GM18870 (cell line): ENCODE measurements around the gene PTTG1.
"Not testable (repeated sequence)": the region's sequence is repeated elsewhere in the genome, so short reads cannot be mapped to it uniquely, and the experiment has no call there.

ENCODE experiments used
- ATAC-seq: cut with Tn5 transposase; IDR thresholded peaks from one replicate; pipeline ENCODE4 v1.9.1; 2021; ENCODE audit warnings: moderate library complexity; ENCODE audit not compliant: unreplicated experiment

PTTG1 gene

DNA sequence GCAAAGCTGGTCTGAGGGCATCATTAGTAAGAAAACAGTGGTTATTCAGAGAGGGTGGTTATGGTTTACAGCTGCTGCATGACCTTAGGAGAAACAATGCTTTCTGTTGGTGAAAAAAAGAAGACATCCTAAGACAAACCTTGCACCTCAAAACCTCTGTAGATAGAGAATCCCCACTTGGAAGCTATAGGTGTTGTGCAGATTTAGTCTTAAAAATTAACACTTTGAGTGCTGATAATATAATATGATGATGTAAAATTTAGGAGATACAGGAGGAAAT is 1.4 kb upstream of the PTTG1 start:
- no peak for ATAC-seq

DNA sequence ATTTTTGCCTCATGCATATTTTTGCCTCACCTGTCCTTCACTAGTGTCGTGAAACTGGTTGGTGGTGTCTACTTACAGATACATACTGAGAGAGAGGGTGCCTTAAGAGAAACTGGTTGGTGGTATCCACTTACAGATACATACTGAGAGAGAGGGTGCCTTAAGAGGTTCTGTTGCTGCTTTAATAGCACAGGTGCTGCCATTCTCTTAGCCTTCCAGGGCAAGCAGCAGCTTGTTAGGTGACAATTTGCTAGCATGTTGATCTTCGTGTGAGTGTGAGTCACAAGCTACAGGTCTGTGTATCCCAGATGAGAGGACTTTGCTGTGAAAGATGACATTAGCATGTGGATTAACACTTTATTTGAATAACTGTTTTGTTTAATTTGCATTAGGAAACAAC is 1.4 kb downstream of the PTTG1 start:
- no peak for ATAC-seq

DNA sequence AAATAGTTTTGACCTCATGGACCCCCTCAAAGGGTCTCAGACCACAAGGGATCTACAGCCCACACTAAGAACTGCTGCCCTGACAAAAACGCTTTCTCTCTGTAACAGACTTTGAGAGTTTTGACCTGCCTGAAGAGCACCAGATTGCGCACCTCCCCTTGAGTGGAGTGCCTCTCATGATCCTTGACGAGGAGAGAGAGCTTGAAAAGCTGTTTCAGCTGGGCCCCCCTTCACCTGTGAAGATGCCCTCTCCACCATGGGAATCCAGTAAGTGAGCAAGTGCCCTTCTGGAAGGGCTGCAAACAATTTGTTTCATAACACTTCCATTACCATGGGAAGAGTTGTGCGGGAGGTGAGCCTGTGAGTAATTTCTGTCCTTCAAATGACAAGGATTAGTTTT is 6.0 kb downstream of the PTTG1 start:
- no peak for ATAC-seq

DNA sequence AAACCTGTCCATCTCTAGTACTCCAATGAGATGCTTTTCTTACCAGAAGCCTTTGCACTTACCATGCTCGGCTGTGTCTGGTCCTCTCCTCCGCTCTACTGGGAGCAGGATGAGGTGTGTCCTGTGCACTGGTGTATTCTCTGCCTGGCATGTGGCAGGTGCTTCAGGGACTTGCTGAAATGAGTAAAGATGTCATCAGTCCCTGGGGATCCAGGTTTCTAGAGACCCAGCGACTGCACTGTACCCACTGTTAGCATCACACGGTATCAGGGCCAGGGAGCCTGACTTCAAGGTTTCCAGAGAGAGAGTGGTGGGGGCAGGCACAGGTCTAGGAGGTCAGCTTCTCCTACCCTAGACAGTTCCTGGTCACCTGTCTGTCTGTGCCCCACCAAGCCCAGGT is 10.5 kb downstream of the PTTG1 start:
- ATAC-seq: no peak

DNA sequence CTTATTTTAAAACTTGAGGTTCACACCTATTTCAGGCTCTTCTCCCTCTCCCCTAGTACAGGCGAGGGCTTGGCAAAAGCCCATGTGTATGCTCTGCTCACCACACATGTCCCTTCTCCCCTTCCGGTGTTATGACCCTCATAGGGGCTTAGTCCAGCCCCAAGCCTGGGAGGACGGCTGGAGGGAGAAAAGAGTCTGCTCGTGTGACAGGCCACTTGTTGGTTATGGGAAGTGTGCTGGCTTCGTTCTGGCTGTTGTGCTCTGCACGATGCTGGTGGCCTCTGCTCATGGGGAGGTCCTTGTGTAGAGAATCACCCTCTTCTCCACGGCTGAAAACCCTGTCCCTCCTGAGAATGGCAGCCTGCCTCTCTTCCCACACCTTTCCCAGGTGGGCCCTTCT is 11.1 kb downstream of the PTTG1 start:
- no peak for ATAC-seq

DNA sequence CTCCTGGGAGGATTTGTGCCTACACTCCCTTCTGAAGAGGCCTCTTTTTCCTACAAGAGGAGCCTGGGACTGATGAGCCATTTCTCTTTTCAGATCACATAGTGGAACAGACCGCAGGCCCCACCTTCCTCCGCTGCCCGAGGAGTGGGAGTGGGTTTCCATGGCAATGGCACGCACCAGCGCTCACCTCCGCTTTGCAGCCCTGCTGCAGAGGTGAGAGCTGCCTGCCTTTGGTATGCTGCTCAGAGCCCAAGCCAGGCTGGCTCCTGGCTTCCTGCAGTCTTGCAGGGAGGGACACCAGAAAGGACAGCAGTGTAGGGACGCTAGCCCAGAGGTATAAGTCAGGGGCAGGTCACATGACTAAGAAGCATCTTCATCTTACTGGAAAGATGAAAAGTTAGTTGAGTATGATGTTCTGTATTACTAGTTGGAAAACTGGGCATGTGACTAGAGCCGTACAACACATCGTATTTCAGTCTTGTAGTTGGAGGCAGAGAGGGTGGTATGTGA is 12.4 kb downstream of the PTTG1 start:
- ATAC-seq: peak; percentile 72

DNA sequence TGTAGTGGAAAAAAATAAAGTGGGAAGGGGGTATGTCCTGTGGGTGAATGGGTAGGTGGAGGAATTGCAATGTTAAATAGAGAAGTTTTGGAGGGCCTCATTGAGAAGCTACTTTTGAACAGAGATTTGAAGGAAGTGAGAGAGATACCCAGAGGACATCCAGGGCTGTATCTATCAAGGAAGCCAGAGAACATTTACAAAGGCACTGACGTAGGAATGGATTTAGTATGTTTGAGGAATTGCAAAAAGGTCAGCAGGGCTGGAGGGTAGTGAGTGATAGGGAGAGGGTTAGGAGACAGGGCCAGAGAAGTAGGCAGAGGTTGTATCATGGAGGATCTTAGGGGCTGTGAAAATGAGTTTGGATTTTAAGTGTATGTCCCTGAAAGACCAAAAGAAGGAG is 13.9 kb downstream of the PTTG1 start:
- ATAC-seq: no peak

DNA sequence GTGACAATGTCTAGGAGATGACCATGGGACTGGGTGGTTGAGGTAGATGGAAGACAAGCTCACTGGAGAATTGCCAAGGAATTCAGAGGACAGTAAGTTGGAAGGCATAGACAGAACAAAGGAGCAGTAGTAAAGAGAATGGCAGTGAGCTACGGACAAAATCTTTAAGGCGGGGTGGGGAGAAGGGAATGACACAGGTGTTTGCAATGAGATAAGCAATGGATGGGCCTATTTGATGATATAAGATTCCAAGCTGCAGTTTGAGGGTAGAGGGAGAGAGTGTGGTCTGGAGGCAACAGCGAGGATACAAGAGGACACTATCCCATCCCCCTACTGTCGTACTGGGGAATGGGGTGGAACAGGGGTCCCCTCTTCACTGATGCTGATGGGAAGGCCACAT is 14.4 kb downstream of the PTTG1 start:
- no peak for ATAC-seq

DNA sequence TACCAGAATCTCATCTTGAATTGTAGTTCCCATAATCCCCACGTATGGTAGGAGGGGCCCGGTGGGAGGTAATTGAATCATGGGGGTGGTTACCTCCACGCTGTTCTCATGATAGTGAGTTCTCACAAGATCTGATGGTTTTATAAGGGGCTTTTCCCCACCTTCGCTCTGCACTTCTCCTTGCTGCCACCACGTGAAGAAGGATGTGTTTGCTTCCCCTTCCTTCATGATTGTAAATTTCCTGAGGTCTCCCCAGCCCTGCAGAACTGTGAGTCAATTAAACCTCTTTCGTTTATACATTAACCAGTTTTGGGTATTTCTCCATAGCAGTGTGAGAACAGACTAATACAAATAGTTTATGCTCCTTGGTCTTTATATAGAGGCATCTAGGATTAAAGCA is 15.0 kb downstream of the PTTG1 start:
- not testable (repeated sequence) for ATAC-seq

DNA sequence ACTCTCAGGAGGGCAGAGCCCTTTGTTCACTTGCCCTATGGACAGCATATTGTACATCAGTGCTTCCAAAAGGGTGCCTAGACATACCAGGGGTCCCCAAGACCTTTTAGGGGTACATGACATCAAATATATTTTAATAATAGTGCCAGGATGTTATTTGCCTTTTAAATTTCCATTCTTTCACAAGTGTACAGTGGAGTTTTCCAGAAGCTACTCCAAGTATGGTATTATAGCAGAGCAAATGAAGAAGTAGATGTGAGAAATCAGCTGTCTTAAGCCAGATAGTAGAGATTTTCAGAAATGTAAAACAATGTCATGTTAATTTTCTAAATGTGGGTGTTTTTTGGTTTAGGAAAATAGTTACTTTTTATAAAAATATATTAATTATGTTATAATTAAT is 15.6 kb downstream of the PTTG1 start:
- ATAC-seq: no peak

DNA sequence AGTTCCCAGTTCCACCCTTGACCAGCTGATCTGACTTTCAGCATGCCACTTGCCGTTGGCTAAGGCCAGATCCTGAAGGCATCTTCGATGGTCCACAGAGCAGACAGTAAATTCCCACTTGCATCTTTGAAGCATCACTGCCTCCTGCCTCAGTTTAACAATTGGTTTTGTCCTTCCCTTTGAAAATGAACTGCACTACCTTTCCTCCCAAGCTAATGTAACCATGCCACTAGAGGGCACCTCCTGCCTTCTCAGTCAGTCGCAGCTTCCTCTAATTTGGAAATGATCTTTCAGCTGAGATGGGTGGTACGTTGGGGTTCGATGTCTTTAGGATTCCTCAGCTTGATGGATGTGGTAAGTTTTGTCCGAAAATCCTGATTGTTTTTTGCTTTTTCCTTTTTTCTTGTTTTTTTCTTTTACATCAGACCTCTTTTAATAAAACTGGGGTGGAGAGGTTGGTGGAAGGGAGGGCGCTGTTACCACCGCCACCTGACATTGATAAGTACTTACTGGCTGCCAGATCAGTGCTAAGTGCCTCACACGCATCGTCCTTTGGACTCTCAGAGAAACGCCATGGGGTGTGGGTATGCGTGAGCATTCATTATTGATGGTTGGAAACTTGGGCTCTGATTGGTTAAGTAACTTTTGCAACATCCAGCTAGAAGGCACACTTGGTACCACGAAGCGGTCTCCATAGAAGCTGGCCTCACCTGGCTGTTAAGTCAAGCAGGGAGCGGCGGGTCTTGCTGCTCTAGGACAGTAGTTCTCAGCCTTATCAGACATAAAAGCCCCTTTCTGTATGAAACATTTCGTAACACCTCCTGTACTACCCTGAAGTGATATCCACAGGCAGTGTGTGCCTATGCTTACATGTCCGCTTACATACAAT is 16.9 kb downstream of the PTTG1 start:
- peak; percentile 30 for ATAC-seq

DNA sequence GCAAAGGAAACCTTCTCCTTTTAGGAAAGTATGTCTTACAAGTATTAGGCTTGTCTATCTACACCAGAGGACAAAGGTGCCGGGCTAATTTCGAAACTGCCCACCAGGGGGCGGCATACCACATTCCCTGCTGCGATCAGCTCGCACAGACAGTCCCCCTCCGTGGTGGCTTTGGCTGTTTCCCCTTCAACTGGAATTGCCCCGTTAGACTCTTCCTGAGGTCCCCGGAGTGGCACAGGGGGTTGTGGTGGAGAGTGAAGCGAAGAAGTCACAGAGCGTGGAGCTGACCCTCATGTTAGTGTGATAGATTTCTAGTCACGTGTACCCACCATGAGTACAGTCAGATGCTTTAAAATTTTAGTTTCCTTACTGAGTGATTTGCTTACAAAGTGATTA is 17.5 kb downstream of the PTTG1 start:
- ATAC-seq: peak; percentile 51

DNA sequence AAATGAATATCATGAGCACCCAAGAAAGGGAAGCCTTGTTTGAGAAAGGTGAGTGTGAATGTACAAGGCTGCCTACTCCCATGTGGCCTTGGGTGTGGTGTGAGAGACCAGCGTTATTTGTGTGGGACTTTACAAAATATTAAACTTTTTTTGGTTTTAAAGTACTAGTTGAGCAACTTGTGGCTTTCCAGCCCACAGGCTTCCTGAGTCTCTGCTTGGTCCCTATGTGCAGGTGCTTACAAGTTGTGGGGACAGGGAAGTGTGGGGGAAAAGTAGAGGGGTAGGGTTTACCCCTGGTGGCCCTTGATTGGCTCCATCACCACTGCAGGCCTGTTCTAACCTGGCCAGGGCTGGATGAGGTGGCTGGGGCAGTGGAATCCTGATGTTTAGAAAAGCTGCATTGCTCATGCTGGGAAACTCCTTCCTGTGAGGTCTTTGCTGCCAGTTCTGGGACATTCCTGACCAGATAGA is 19.7 kb downstream of the PTTG1 start:
- peak; percentile 11 for ATAC-seq

DNA sequence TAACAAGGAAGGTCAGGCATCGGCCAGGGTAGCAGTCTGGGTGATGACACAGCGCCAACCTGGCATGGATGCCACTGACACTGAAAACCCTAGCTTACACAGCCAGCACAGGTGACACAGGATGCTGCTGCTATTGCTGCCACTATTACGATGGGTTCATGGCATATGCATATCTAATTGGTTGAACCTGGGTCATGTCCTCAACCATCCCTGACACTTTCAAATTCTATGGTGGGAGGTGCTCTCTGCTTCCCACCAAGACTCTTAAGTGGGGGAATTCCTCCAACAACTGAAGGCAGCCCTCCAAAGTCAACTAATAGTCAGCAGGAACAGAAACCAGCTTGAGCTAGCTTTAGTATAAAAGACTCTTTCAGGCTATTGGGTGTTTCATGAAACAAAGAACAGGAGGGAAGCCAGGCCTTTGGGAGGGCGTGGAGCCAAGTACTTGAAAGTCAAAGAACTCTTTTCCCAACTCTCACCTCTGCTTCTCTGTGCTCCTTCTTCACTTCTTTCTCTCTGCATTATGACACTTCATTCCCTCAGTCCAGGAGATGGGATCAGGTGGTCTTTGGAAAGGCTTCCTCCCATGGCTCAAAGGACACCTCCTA is 21.3 kb downstream of the PTTG1 start:
- ATAC-seq: peak; percentile 21

DNA sequence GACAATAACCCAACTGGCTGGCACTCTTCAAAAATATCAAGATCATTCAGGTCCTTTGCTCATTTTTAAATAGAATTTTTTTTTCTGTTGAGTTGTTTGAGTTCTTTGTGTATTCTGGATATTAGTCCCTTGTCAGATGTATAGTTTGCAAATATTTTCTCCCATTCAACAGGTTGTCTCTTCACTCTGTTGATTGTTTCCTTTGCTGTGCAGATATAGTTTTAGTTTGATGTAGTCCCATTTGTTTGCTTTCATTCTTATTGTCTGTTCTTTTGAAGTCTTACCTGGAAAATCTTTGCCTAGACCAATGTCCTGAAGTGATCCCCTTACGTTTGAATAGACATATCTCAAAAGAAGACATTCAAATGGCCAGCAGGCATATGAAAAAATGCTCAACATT is 22.8 kb downstream of the PTTG1 start:
- ATAC-seq: no peak

DNA sequence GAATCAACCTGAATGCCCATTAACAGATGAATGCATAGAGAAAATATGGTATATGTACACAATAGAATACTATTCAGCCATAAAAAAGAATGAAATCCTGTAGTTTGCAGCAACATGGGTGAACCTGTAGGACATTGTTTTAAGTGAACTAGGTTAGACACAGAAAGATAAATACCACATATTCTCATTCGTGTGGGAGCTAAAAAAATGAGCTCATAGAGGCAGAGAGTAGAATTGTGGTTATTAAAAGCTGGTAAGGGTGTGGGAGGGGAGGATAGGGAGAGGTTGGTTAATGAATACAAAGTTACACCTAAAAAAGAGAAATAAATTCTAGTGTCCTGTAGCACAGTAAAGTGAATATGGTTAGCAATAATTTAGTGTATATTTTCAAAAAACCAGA is 23.5 kb downstream of the PTTG1 start:
- peak; percentile 48 for ATAC-seq

DNA sequence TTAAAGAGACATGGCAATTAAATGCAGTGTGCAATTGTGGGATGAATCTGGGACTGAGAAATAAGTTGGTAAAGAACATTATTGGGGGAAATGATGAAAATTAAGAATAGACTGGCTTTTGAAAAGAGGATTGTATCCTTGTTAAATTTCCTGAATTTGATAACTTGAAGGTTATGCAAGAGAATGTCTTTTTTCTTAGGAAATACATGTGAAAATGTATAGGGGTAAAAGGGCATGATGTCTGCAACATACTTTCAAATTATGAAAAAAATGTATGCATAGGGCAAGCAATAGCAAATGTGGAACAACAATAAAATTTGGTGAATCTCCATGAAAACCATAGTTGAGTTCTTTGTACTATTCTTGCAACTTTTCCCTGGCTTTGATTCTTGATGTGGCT is 24.1 kb downstream of the PTTG1 start:
- ATAC-seq: no peak

DNA sequence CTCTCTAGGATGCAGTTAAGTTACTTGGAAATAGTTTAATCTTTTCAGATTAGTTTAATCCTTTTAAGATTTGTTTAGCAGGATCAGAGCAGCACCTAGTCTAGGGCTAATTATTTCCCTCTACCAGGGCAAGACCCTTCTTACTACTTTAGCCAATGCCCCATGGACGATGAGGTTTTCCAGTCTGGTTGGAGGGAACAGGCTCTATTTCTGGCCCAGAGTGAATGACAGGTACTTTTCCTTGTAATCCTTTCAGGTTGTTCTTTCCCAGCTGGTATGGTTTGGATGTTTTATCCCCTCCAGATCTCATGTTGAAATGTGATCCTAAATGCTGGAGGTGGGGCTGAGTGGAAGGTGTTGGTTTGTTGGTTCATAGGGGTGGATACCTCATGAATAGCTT is 27.2 kb downstream of the PTTG1 start:
- ATAC-seq: no peak

DNA sequence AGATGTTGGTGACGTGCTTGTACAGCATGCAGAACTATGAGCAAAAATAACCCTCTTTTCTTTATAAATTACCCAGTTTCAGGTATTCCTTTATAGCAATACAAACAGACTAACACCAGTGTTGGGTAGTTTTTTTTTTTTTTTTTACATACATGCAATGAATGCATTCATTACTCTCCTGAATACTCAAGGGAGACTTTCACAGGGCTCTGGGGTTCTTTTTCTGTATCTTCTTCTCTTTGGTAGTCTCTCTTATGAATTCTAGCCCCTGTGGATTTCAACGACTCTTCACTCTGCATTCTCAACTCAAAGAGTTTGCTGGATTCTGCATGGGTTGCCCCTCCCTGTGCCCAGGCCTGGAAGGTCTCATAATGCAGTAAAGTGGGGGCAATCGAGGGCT is 27.8 kb downstream of the PTTG1 start:
- ATAC-seq: no peak

DNA sequence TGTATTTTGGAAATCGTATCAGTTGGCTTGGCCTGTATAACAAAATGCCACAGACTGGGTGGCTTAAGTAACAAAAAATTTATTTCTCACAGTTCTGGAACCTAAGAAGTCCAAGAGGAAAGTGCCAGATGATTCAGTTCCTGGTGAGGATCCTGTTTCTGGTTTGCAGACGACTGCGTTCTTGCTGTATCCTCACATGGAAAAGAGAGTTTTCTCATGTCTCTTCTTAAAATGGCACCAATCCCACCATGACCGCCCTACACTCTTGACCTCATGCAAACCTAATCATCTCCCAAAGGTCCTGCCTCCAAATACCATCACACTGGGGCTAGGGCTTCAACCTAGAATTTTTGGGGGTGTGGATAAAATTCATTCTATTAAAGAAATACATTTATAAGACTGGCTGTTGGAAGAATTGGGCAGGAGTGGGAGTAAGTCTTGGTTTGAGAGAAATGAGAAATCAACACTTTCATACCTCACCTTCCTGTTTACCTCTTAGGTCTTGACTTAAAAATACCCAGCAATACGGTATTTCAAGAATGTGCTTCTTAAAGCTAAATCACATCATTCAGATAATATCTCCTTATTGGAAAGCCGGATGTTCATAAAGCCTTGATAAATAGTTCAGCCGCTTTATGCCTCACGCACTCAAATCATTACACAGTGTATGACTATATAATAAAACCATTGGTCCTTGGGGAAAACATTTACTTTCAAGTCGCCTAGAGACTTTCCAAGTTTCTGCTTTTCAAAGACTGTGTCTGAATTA is 28.7 kb downstream of the PTTG1 start:
- ATAC-seq: peak; percentile 51

DNA sequence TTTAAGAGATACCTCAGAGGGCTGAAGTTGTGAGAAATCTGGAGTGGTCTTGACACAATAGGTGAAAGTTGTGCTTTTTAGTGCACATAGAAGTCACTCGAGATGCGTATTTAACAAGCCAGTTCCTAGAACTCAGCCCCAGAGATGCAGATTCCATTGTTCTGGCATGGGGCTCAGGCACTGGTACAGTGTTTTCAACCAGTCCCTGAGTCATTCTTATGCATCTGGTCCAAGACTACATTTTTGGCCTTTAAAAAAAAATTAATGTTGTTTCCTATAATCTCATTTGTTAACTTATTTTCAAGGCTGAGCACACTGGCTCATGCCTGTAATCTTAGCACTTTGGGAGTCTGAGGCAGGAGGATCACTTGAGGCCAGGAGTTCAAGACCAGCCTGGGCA is 29.6 kb downstream of the PTTG1 start:
- ATAC-seq: no peak

DNA sequence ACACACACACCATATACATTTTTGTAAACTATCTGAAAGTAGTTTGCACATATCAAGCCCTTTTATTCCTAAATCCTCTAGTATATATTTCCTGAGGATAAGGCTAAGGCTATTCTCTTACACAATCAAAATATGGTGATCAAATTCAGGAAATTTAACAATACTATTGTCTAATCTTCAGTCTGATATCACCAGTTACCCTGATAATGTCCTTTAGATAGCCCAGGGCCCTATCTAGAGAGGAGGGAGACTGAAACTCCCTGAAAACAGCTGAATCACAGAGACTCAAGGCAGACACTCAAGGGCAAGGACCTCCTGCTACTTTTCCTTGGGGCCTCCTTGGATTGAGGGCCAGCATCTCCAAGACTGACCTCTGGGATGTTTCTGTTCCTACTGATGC is 30.4 kb downstream of the PTTG1 start:
- ATAC-seq: no peak
